Hepatocyte (in vitro differentiated cells): ENCODE measurements around the gene CTDSP2.

Source experiments
- CTCF ChIP-seq: fragments of 200-600 bp; sonication (generic); IDR thresholded peaks from 2 replicates; pipeline ENCODE4 v1.5.1; 2016; ENCODE audit warnings: antibody characterized with exemption, mild to moderate bottlenecking; ENCODE audit not compliant: poor library complexity
- EZH2 ChIP-seq: fragments of 200-600 bp; sonication (generic); IDR thresholded peaks from 2 replicates; pipeline ENCODE4 v1.6.1; 2016; ENCODE audit warnings: antibody characterized with exemption, mild to moderate bottlenecking, borderline replicate concordance
- EZH2phosphoT487 ChIP-seq: fragments of 200-600 bp; sonication (generic); IDR thresholded peaks from one replicate; pipeline ENCODE4 v1.6.1; 2018; ENCODE audit warnings: antibody characterized with exemption, mild to moderate bottlenecking, low read depth, moderate library complexity; ENCODE audit not compliant: unreplicated experiment, severe bottlenecking

GRCh38 chr12:57869298-57869926 lies 22.9 kb upstream of the CTDSP2 start:
- TF ChIP-seq CTCF (no peak), EZH2 (no peak), EZH2phosphoT487 (no peak)
